ENCODE results near the gene WDR74. TPM values are rescaled to one million over a fixed set of nuclear protein-coding genes. Genes with fewer than 3 reads are reported as not detected.

The WDR74 gene
- total and polyA plus RNA-seq, 9 of the 15 experiments (the other 6 are each of a cell fraction or from before 2014, with no cell fraction given) = 32.7 to 210 (median 114) TPM

DNA sequence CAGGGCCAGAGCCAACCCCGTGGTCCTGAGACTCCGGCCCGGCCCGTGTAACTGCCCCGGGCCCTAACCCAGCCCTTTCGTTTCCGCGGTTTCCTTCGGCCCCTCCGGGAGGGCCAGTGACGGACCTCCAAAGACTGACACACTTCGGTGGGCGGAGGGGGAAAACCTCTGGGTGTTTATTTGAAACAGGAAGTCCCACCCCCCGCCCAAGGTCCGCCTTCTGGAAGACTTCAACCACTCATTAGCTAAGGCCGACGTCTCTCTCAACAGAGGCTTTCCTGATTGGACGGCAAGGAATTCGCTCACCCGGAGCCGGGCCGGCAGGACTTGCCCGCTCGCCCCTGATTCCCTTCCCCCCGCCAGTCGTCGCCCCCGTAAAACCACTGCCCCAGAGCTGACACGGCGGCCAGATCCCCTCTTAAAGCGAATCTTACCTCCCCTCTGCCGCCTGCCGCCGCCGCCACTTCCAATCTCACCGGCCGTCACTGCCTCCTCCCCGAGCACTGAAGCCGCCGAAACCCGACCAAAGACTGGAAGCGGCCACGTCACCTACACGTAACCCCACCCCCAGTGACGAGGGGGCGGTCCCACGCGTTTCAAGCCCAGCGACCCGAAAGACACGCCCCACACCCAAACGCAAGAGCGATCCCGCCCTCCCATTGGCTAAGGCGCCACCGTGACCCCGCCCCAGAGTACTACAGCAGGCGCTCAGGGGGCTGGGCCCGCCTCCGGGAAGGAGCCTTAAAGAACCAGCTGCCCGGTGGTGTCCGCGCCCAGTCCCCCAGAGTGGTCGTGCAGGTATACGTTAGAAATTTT is 7.7 kb downstream of the WDR74 start, which contains the start of gene STX5 (continued):
- TF ChIP-seq, protein P1, sequence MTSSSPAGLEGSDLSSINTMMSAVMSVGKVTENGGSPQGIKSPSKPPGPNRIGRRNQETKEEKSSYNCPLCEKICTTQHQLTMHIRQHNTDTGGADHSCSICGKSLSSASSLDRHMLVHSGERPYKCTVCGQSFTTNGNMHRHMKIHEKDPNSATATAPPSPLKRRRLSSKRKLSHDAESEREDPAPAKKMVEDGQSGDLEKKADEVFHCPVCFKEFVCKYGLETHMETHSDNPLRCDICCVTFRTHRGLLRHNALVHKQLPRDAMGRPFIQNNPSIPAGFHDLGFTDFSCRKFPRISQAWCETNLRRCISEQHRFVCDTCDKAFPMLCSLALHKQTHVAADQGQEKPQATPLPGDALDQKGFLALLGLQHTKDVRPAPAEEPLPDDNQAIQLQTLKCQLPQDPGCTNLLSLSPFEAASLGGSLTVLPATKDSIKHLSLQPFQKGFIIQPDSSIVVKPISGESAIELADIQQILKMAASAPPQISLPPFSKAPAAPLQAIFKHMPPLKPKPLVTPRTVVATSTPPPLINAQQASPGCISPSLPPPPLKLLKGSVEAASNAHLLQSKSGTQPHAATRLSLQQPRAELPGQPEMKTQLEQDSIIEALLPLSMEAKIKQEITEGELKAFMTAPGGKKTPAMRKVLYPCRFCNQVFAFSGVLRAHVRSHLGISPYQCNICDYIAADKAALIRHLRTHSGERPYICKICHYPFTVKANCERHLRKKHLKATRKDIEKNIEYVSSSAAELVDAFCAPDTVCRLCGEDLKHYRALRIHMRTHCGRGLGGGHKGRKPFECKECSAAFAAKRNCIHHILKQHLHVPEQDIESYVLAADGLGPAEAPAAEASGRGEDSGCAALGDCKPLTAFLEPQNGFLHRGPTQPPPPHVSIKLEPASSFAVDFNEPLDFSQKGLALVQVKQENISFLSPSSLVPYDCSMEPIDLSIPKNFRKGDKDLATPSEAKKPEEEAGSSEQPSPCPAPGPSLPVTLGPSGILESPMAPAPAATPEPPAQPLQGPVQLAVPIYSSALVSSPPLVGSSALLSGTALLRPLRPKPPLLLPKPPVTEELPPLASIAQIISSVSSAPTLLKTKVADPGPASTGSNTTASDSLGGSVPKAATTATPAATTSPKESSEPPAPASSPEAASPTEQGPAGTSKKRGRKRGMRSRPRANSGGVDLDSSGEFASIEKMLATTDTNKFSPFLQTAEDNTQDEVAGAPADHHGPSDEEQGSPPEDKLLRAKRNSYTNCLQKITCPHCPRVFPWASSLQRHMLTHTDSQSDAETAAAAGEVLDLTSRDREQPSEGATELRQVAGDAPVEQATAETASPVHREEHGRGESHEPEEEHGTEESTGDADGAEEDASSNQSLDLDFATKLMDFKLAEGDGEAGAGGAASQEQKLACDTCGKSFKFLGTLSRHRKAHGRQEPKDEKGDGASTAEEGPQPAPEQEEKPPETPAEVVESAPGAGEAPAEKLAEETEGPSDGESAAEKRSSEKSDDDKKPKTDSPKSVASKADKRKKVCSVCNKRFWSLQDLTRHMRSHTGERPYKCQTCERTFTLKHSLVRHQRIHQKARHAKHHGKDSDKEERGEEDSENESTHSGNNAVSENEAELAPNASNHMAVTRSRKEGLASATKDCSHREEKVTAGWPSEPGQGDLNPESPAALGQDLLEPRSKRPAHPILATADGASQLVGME (CRISPR knock-in tag; IDR thresholded peaks at IDR 0.05) = no peak
- TF ChIP-seq ZNF444 (CRISPR knock-in tag; IDR thresholded peaks at IDR 0.05) (no peak), ETV6 (IDR thresholded peaks at IDR 0.05; ENCODE audit: borderline replicate concordance in 1 of 2, low read depth in 2 of 2, low read length in 1 of 2) (no peak), ETV6 (CRISPR knock-in tag; IDR thresholded peaks at IDR 0.05; ENCODE audit: borderline replicate concordance) (no peak), VEZF1 (CRISPR knock-in tag; IDR thresholded peaks at IDR 0.05) (peak; percentile 69), ZNF12 (CRISPR knock-in tag; IDR thresholded peaks at IDR 0.05) (no peak; the same call in 1 of the 2 replicates), POLR2H (tag; IDR thresholded peaks at IDR 0.05; ENCODE audit: low read depth) (peak; percentile 87), TCF7 (IDR thresholded peaks at IDR 0.05; ENCODE audit: borderline replicate concordance) (no peak), NCOA2 (IDR thresholded peaks at IDR 0.05; ENCODE audit: partially characterized antibody in 2 of 2) (no peak)
- TF ChIP-seq, protein P2, sequence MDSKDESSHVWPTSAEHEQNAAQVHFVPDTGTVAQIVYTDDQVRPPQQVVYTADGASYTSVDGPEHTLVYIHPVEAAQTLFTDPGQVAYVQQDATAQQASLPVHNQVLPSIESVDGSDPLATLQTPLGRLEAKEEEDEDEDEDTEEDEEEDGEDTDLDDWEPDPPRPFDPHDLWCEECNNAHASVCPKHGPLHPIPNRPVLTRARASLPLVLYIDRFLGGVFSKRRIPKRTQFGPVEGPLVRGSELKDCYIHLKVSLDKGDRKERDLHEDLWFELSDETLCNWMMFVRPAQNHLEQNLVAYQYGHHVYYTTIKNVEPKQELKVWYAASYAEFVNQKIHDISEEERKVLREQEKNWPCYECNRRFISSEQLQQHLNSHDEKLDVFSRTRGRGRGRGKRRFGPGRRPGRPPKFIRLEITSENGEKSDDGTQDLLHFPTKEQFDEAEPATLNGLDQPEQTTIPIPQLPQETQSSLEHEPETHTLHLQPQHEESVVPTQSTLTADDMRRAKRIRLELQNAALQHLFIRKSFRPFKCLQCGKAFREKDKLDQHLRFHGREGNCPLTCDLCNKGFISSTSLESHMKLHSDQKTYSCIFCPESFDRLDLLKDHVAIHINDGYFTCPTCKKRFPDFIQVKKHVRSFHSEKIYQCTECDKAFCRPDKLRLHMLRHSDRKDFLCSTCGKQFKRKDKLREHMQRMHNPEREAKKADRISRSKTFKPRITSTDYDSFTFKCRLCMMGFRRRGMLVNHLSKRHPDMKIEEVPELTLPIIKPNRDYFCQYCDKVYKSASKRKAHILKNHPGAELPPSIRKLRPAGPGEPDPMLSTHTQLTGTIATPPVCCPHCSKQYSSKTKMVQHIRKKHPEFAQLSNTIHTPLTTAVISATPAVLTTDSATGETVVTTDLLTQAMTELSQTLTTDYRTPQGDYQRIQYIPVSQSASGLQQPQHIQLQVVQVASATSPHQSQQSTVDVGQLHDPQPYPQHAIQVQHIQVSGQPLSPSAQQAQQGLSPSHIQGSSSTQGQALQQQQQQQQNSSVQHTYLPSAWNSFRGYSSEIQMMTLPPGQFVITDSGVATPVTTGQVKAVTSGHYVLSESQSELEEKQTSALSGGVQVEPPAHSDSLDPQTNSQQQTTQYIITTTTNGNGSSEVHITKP (IDR thresholded peaks at IDR 0.05; ENCODE audit: partially characterized antibody) = peak; percentile 69
- TF ChIP-seq, protein P3, sequence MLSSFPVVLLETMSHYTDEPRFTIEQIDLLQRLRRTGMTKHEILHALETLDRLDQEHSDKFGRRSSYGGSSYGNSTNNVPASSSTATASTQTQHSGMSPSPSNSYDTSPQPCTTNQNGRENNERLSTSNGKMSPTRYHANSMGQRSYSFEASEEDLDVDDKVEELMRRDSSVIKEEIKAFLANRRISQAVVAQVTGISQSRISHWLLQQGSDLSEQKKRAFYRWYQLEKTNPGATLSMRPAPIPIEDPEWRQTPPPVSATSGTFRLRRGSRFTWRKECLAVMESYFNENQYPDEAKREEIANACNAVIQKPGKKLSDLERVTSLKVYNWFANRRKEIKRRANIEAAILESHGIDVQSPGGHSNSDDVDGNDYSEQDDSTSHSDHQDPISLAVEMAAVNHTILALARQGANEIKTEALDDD (IDR thresholded peaks at IDR 0.05) = no peak

Data from K562 (cell line).